HG03135 (cell line): ENCODE measurements around the gene ID3.

Source experiments
- ATAC-seq: cut with Tn5 transposase; IDR thresholded peaks from one replicate; pipeline ENCODE4 v1.9.1; 2021; ENCODE audit warnings: mild to moderate bottlenecking, moderate library complexity; ENCODE audit not compliant: unreplicated experiment

ID3 gene

DNA sequence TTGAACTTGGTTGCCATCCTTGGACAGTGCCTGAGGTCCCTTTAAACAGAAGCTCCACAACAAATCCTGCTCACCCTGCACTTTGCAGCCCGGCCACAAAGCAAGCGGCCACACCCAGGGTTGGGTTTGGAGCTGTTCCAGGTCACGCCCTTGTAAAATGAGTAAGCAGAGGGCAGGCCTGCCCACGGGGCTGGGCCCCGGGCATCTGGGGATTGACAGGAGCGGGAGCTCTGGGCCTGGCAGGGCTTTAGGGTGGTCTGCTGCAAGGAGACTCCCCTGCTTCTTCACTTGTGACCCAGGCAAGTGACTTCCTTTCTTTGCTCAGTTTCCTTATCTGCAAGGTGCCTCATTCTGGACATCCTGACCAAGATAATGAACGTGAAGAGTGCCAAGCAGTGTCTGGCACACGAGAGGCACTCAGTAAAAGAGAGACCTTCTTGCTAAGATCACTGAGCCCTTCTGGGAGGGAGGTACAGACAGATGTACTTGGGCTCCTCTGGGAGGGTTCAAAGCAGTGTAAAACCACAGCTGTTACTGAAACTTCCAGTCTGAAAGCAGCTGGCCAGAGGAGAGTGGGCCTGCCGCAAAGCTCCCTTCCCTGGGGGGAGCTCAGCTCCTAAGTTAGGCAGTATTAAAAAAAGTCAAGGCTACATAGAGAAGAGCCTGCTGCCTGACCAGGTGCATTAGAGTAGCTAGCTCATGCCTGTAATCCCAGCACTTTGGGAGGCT lies 30.9 kb downstream of the ID3 start:
- ATAC-seq: peak; percentile 37

DNA sequence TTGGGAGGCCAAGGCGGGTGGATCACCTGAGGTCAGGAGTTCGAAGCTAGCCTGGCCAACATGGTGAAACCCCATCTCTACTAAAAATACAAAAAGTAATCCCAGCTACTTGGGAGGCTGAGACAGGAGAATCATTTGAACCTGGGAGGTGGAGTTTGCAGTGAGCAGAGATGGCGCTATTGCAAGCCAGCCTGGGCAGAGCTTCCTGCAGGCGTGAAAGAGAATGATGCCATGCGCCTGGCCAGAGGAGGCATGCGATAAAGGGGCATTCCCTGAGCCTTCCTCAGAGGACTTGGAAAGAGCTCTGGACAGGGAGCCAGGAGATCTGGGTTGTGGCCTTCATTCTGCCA lies 31.4 kb downstream of the ID3 start:
- ATAC-seq: no peak

DNA sequence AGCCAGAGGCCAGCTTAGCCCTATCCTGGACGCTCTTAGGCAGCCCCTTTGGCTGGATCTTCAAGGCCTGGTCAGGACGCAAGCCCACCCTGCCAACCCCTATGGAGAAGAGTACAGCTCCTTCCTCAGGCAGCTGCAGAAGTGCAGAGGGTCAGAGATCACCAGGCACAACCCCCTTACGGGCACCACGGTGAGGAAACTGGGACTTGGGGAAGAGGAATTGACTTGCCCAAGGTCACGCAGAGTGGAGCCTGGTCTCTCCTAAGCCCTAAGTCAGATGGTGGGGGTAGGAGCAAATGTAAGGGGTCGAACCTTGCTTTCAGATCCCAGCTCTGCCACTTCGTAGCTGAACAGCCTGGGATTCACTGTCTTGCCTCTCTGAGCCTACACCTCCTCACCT lies 31.9 kb downstream of the ID3 start:
- no peak for ATAC-seq

DNA sequence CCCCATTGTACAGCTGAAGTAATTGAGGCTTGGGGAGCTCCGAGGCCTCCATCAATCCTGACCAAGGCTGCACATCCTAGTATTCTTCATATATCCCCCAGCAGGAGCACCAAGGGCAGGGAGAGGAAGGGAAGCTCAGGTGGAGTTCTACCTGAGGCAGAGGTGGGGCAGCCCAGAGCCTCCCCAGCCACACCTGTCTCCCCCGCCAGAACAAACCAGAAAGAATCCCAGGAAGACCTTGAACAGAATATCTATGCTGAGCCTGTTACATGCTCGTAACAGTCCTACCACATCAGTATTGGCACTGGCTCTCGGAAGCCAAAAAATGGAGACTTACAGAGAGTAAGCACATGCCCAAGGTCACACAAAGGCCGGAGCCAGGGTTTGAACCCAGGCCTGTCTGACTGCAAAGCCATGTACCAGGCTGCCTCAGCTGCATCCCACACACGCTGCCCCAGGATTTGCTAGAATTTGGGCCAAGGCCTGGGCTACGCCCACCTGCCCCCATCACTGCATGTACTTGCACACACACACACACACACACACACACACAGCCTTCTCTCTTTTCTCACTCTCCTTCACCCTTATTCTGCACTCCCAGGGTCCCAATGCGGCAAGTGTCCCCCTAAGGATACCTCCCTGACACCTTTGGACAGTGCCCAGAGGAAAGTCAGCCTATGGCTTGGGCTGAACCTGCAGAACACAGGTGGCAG lies 32.8 kb downstream of the ID3 start:
- no peak for ATAC-seq

DNA sequence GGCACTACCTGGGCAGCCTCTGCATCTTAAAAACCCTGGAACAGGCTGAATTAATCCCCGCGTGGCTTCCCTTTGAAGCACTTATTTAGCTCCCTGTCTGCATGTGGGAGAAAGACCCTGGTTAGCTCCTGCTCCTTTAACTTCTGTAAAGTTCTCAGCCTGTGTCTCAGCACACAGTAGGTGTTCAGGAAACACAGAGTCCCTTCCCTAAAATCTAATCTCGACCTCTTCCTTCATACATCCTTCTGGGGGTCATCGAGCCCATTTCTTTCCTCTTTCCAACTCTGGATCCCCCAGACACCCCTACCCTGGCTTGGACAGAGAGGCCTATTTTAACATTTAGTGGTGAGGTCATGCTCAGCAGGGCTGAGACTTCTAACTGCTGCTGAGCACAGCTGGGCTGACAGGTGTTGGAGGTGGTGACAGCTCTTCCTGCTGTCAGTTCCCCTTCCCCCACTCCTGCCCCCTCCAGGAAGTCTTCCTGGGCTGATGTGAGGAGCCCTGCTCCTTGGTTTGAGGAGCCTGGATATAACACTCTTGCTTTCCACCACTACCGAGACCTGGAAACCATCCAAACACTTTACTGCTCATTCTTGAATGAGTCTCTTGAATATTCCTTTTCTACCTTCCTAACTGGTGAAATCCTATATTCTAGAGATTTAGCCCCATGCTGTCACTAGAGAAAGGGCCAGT lies 33.6 kb downstream of the ID3 start:
- ATAC-seq: no peak

DNA sequence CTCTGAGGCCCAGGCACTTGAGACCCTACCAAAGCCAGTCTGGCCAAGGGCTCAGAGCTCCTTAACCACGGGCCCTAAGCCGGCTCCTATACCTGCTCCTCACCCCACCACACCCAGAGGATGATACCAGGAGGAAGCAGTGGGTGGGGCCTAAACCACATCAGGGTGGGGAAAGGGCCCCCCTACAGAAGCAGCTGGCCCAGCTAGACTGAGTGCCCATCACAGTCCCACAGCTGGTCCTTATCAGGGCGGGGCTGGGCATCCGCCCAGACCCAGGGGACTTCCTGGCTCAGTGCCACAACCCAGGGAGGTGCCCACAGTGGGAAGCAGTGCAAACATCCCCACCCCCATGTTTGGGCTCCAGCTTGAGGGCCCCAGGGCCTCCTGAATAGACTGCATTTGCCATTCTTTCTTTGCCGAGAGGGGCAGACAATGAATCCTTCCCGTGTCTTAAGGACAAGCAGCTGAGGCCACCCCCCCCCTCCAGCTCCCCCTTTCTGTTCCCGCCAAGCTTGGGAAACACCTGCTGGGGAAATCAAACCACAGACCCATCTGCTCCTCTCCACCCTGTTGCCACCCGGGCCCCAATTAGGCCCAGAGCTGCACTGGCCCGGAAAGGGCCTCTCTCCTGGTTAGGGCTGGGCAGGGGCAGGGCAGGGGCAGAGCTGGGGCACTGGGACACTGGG lies 34.4 kb downstream of the ID3 start:
- no peak for ATAC-seq

DNA sequence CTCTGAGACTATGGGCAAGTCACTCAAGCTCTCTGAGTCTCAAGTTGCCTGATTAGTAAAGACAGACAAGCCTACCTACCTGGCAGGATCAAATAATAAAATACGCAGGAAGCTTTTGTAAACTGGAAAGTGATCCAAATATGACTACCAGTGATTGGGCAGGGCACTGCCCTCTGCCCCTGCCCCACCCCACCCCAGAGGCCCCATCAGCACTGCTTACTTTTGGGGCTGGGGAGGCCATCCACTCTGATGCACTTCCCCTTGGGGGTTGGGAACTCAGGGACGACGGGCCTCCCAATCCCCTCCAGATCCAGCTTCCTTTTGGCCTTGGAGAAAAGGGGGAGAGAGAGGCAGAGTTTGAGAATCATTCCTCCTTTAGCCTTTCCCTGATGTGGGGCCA lies 35.1 kb downstream of the ID3 start:
- ATAC-seq: no peak

DNA sequence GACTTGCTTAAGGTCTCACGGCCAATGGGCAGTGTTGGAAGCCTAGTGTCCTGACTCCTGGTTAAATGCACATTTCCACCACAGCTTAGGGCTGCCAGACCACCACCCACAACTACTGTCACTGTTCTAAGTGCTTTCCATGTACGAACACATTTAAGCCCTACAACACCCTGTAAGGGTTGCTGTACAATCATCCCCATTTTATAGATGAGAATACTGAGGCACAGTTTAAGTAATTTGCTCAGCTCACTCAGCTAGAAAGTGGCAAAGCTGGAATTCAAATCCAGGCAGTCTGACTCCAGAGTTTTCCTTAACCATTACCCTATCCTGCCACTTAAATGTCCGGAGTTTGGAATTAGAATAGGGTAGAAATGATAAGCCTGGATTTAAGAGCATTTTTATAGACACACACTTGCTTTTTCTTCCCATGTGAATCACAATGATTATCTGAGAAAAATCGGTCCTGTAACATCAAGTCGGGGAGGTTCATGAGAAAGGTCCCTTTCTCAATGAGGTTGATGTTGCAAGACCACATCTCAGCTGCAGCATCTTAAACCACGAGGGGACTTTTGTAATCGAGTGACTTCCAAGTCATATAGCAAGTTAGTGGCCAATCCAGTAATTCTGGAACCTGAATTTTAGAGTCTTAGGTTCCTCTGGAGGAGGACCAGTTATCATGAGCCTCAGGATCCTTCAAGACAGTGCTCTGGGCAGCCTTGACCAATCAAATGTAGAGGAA lies 36.9 kb downstream of the ID3 start:
- ATAC-seq: no peak

DNA sequence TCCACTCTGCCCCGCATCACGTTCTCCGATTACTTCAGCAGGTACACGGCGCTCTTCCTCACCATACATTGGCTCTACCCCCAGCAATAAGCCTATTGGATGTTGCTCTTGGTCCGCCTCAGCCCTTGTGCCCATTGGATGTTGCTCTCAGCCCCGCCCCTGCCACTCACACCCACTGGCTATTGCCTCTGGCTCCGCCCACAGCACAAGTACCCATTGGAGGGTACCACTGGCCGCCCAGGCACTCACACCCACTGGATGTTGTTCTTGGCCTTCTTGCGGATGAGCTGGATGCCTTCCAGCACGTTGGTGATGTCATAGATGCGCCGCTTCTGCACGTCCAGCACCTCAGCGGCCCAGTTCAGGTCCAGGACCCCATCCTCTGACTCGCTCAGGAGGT lies 37.7 kb downstream of the ID3 start:
- ATAC-seq: no peak

DNA sequence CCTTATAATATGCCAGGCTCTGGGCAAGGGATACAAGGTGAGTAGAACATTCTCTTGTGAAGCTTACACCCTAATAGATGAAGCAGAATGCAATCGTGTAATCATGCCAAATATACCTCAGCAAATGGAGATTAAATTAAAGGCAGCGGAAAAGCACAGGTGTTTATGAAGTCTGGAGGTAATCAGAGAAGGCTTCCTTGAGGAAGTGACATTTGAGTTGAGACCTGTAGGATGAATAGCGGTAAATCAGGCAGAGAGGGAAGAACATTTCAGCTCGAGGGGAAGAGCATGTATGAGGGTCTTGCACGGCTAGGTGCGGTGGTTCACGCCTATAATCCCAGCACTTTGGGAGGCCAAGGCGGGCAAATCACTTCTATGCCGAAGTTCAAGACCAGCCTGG lies 41.7 kb downstream of the ID3 start:
- ATAC-seq: no peak

DNA sequence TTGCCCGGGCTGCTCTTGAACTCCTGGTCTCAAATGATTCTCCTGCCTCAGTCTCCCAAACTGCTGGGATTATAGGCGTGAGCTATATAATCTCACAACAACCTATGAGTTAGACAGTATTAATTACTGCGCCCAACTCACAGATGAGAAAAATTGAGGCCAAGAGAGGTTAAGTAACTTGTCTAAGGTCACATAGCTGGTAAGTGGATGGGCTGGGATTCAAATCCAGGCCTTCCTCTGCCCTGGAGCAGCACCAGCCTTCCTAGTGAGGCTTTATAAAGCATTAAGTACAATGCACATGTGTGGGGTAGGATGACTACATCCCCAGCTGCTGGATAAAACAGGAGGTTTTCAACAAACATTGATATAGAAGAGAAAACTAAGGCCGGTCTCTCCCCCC lies 43.4 kb downstream of the ID3 start:
- no peak for ATAC-seq

DNA sequence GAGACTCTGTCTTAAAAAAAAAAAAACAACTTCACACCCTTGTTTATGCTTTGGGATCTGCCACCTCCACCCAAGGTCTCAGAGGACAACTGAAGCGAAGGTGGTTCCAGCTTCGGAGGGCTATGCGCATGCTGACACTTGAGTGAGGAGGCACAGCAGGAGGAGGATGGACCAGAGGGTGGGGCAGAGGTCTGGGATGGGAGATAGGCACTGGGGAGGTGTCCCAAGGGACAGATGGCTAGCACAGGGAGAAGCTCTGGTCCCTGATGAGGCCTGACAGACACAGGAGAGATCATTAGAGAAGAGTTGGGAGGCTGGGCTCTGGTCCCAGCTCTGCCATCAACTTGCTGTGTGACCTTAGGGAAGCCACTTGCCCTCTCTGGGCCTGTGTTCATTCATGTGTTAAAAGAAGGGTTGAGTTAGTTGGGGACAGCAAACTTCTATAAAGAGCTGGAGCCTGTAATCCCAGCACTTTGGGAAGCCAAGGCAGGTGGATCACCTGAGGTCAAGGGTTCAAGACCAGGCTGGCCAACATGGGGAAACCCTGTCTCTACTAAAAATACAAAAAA lies 45.1 kb downstream of the ID3 start:
- no peak for ATAC-seq

DNA sequence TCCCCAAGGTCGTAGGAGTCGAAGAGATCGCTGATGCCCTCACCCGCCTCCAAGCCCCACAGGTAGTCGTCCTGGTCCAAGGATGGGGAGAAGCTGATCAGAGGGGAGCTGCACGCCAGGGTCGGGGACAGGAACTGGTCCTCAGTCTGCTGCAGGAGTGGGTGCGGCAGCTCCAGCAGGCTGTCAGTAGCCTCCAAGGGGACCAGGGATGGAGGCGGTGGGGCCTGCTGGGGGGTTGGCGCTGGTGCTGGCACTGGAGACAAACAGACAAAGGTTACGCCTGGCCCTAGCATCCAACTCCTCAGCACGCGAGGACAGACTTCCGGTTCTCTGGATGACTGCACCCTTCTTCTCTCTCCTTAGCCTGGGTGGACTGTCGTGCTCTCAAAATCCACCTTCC lies 49.4 kb downstream of the ID3 start:
- ATAC-seq: no peak
